ENCODE data around the gene HLA-B.
"Not testable (repeated sequence)": the region's sequence is repeated elsewhere in the genome, so short reads cannot be mapped to it uniquely, and the experiment has no call there.

HLA-B gene

GRCh38 chr6:31356946-31357466 is at the start of gene HLA-B:
Gene HLA-B (minus strand): TSS chr6:31357179. CDS start chr6:31357158, 21 bp downstream.
- peak; percentile 95 for DNase-seq

DNA sequence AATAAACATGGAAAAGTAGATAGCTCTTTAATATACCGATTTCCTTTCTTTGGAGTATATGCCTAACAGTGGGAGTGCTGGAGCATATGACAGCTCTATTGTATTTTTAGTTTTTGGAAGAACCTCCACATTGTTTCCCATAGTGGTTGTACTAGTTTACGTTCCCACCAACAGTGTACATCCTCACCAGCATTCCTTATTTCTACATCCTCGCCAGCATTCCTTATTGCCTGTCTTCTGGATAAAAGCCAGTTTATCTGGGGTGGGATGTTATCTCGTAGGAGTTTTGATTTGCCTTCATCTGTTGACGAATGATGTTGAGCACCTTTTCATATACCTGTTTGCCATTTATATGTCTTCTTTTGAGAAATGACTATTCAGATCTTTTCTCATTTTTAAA is 49.0 kb upstream of the HLA-B start:
- DNase-seq = no peak

DNA sequence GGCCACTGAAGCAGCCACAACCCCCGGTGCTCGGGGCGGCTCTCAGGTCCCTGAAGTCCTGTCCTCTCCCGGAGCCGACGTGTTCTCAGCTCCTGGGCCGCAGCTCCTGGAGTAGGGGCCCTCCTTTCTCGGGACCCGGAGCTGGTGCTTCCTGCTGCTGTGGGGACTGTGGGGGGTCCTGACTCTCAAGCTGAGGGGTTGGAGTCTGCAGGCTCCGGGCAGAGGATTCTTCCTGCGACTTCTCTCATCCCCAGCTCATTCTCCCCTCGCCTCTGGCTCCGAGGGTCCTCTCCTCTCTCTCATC is 47.0 kb upstream of the HLA-B start:
- not testable (repeated sequence) for DNase-seq

- DNase-seq = peak; percentile 62
Measured at GRCh38 chr6:31403283-31404060, 46.5 kb upstream of the HLA-B start, which contains the start of gene MICA. Gene MICA (plus strand): TSS chr6:31403595. CDS start chr6:31403633, 38 bp downstream.

DNA sequence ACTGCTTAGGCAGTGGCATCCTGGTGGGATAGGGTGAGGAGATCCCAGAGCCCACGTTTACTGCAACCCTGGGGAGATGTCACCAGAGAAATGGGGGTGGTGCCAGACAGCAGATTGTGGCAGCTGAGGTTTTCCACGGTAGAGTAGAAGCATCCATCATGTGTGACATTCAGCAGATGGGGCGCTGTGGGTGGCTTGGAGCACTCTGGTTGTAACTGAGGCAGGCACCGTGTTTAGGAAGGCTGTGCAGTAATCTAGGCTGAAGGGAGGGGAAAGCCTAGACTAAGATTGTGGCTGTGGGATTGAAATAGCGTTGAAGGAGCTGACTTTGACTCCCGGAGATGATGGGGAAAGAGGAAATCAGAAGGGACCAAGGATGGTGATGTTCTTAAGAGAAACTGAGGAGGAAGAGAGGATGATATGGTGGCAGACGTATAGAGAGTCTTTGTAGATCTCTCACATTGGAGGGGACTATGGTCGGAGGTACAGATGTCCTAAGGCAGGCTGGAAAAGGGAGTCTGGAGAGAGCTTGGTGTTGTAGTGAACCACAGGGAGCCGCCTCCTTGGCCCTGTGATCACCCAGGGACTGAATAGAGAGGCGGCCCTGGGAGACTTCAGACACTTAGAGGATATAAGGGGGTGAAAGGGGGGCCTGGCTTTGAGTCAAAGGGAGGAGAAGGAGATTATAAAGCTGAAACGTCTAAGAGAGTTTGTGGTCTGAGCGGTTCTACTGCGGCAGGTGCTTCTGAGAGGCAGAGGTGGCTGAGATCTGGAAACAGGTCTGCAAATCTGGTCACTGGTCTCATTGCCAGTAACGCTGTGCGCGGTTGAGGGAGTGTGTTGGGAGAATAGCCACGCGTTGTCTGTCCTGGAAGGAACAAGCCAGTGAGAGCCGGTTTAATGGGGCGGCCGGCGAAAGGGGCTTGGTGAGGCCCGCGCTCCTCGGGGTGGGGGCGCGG is 45.6 kb upstream of the HLA-B start:
- DNase-seq = peak; percentile 13

GRCh38 chr6:31401403-31401802 is 44.4 kb upstream of the HLA-B start:
- no peak for DNase-seq

GRCh38 chr6:31400467-31401289 is 43.7 kb upstream of the HLA-B start:
- peak; percentile 79 for DNase-seq

DNA sequence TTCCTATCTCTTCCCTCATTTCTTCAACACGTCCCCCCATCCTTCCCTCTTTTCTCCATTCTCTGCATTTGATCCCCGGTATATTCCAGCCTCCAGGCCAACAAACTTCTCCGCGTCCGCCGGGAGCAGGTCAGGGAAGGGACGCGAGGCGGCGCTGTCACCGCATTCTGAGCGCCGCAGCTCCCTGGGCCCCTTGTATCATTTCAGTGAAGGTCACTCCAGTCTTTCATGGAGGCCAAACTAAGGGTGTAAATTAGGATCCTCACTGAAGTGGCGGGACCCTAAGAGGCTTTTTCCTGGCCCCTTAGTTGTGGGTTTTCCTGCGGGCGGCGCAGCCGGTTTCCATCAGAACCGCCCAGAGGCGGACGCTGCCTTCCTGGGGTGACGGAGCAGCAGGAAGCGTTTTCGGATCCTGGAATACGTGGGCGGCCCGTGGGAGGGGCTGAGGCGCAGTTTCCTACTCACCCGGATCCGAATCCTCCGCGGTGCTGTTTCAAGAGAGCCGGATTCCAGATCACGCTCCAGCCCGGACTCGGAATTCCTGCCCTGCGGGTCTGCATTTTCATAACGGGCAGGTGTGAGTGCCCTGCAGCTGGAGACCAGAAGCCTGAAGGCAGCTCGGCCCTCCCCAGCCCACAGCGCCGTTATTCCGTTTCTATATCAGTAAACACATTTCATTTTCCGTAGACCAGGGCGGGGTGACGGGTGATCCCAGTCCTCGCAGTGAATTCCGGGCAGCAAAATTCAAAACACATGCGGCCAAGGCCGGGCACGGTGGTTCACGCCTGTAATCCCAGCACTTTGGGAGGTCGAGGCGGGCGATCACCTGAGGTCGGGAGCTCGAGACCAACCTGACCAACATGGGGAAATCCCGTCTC is 42.8 kb upstream of the HLA-B start:
- DNase-seq = peak; percentile 47

GRCh38 chr6:31397901-31398525 is 41.0 kb upstream of the HLA-B start:
- DNase-seq = no peak

- not testable (repeated sequence) for DNase-seq
Measured at GRCh38 chr6:31397153-31397499, 40.1 kb upstream of the HLA-B start.

- peak; percentile 82 for DNase-seq
Measured at GRCh38 chr6:31396422-31397152, 39.6 kb upstream of the HLA-B start.

- DNase-seq = no peak
Measured at GRCh38 chr6:31395832-31396231, 38.9 kb upstream of the HLA-B start.

GRCh38 chr6:31394381-31394780 is 37.4 kb upstream of the HLA-B start:
- DNase-seq = no peak

DNA sequence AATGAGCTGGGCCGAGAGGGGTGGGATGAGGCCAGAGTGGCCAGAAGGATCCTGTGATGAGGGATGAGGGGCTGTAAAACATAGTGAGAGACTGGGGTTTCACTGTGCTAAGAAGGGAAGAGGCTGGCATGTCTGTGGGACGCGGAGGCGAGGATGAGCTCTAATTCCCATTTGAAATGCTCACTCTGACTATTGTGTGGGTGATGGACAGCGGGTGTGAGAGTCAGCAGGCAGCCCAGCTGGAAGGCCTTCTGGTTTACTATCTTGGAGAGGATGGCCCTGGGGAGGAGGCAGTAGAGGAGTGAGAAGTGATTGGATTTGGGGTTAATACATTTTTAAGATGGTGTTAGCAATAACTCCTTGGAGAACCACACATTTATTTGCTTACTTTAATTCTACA is 37.0 kb upstream of the HLA-B start:
- DNase-seq = no peak

DNA sequence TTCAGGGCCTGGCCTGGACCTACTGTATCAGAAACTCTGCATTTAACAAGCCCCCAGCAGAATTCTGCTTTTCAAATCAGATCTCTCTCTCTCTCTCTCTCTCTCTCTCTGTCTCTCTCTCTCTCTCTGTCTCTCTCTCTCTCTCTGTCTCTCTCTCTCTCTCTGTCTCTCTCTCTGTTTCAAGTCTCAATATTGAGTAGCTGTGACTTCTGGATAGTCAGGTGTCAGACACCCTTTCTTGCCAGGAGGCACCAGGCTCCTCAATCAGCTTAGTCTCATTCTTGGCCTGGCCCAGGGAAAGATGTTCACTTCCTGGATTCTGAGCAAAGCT is 32.8 kb upstream of the HLA-B start:
- DNase-seq = not testable (repeated sequence)

DNA sequence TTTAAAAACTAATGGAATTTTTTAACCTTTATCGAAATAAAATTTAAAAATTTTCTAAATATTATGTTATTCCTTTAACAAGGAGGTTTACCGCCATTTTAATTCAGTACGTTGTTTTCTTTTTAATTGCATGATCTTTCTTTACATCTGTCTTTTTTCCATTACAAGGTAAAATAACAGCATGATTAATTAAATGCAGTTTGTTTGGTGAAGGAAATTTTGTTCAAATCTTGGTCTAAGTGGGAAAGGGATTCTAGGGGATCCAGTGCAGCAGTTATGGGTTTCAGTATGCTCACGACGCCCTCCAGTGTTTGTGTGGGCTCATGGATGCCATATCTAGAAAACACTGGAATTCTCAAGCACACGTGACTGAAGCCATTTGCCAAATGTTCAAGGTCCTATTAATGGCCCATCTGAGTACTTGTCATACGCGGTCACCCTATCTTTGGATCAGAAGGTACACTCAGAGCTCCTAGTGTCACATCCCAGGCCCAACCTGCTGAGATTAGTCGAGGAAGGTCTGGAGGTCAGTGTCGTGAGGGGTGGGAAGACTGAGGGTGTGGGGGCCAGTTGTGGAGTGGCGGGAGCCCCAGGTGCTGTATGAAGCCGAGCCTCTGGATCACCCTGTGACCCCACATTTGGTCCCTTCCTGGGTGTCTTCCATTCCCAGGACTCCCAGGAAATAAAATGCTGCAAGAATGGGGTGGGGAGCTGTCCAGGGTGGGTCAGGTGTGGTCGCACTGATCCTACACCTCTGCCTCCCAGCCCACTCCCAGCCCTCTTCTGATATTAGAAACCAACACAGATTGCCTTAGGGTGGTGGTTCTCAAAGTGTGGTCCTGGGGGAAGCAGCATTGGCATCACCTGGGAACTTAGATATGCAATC is 32.2 kb upstream of the HLA-B start:
- DNase-seq = not testable (repeated sequence)

DNA sequence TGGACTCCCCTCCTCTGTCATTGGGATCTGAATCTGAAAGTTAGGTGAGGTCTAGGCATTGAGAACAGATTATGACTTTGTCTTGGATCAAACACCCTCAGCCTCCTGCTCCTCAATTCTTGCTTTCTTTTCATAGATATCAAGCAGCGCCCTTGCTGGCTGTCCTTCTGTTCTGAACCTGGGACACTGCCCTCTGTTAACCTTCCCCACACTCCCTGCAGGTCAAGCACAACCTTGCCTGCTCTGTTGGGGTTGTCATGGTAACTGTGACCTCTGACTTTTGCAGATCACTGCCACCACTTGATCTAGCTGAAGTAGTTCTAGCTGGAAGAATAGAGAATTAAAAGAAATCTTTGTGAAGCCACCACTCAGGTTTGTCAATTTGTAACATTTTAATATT is 30.0 kb upstream of the HLA-B start:
- DNase-seq = no peak

DNA sequence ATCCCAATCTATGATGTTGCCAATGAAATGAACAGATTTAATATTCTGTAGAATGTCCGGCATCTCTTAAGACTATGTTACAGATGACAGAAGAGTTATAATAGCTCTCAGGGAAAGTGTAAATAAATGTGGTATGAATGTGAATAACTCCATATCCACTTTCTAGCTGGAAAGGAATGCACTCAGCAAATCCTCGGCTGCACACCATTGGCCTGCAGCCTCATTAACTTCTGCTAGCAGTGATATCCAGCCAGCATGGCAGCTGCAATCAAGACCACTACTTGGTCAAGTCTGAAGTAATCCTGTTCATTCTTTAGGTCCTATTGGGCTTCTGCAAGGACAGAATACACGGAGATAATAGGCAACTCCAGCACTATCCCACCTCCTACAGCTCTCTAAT is 29.1 kb upstream of the HLA-B start:
- DNase-seq = no peak

DNA sequence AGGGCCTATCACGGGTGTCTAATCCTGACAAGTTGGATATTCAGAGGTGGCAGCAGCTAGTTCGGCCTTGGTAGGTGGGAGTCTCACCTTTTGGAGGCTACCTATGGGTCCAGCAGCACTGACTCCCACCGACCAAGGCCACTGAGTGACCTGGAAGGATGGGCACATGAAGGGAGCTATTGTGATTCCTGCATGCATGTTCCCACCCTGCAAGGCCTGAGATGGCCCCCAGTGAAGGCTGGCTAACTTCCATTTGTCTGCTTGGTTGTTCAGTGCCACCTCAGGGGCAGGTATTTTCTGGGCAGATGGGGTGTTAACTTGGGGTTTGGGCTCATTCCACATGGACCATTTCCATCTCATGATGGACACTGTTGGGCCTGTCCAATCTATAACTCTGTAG is 28.1 kb upstream of the HLA-B start:
- DNase-seq = no peak

DNA sequence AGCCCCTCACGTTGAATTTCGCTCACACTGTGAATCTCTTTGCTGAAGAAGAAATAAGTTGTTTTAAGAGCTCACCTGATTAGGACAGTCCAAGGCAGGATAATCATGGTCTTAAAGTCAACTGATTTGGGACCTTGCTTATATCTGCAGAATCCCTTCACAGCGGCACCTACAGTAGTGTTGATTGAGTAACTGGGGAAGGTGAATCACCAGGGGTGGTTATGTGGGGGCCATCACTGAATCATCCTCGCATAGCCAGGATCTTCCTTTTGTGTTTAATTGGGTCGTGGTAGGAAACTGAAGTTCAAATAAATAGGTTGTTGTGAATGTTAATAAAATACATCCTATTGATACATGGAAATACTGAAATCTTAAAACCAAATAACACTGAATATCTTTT is 26.2 kb upstream of the HLA-B start:
- DNase-seq = no peak

All from CD4-positive, alpha-beta T cell treated with Interferon gamma for 1 hour (primary cell).